HG03460 (cell line): ENCODE data around the gene KRTAP5-2.

Experiments
- ATAC-seq: cut with Tn5 transposase; IDR thresholded peaks from one replicate; pipeline ENCODE4 v1.9.1; 2021; ENCODE audit not compliant: unreplicated experiment

KRTAP5-2 gene

GRCh38 chr11:1568441-1568911 is 29.6 kb downstream of the KRTAP5-2 start:
- no peak for ATAC-seq

GRCh38 chr11:1567721-1568100 is 30.4 kb downstream of the KRTAP5-2 start:
- ATAC-seq = no peak

GRCh38 chr11:1567052-1567720 is 30.9 kb downstream of the KRTAP5-2 start:
- ATAC-seq = no peak

GRCh38 chr11:1566381-1567051 is 31.6 kb downstream of the KRTAP5-2 start:
- ATAC-seq = no peak

GRCh38 chr11:1565904-1566247 is 32.2 kb downstream of the KRTAP5-2 start:
- ATAC-seq = no peak

GRCh38 chr11:1565173-1565903 is 32.8 kb downstream of the KRTAP5-2 start:
- ATAC-seq = no peak

- no peak for ATAC-seq
These were observed 33.4 kb downstream of the KRTAP5-2 start for GRCh38 chr11:1564535-1565172.

GRCh38 chr11:1563697-1564534 is 34.2 kb downstream of the KRTAP5-2 start:
- ATAC-seq = no peak

GRCh38 chr11:1563149-1563638 is 34.9 kb downstream of the KRTAP5-2 start:
- ATAC-seq = no peak

- ATAC-seq = no peak
These were observed 35.5 kb downstream of the KRTAP5-2 start for GRCh38 chr11:1562469-1563148.

- no peak for ATAC-seq
These were observed 36.1 kb downstream of the KRTAP5-2 start for GRCh38 chr11:1561955-1562354.

- no peak for ATAC-seq
These were observed 36.8 kb downstream of the KRTAP5-2 start for GRCh38 chr11:1561266-1561665.

GRCh38 chr11:1560649-1561251 is 37.3 kb downstream of the KRTAP5-2 start:
- ATAC-seq = no peak

GRCh38 chr11:1560002-1560648 is 38.0 kb downstream of the KRTAP5-2 start:
- ATAC-seq = no peak

- ATAC-seq = no peak
These were observed 38.8 kb downstream of the KRTAP5-2 start for GRCh38 chr11:1559111-1559951.

- no peak for ATAC-seq
These were observed 39.4 kb downstream of the KRTAP5-2 start for GRCh38 chr11:1558775-1559110.

GRCh38 chr11:1557904-1558774 is 40.0 kb downstream of the KRTAP5-2 start:
- no peak for ATAC-seq
